Motor neuron (in vitro differentiated cells): Measurements from ENCODE around the gene NCKAP5. TPM values are rescaled to one million over a fixed set of nuclear protein-coding genes. Genes with fewer than 3 reads are reported as not detected.
"Not testable (repeated sequence)": the region's sequence is repeated elsewhere in the genome, so short reads cannot be mapped to it uniquely, and the experiment has no call there.

Experiments used
- ATAC-seq, 8 experiments: fragments of 200-7000 bp; cut with Tn5 transposase; replicated peaks in 6 of 8; 2 replicates each; pipeline ENCODE4 v1.8.0; 2021; ENCODE audit warnings: mild to moderate bottlenecking in 8 of 8, moderate library complexity in 8 of 8
- H3K27ac ChIP-seq, 2 donors: fragments of 250-450 bp; sonication (Bioruptor Pico); 2 replicates each; pipeline ENCODE4 v1.9.0; 2021; ENCODE audit warnings: antibody characterized with exemption in 2 of 2, mild to moderate bottlenecking in 2 of 2, moderate library complexity in 1 of 2
- H3K4me1 ChIP-seq, 2 donors: fragments of 250-450 bp; sonication (Bioruptor Pico); replicated peaks in 1 of 2; 2 replicates each; pipeline ENCODE4 v1.6.1; 2021; ENCODE audit warnings: antibody characterized with exemption in 2 of 2, mild to moderate bottlenecking in 2 of 2, moderate library complexity in 1 of 2
- H3K4me3 ChIP-seq, 5 donors: fragments of 250-450 bp; sonication (Bioruptor Pico); 2 replicates each; pipeline ENCODE4 v1.9.0; 2021; ENCODE audit warnings: antibody characterized with exemption in 5 of 5, mild to moderate bottlenecking in 5 of 5, moderate library complexity in 4 of 5
- WGBS, 10 experiments: fragments of 450-650 bp; shearing (Covaris generic); methylation state at CpG; one replicate each; pipeline ENCODE4 v1.0.0; 2022; 5-methylcytosine and 5-hydroxymethylcytosine counted together
- in situ Hi-C, 9 experiments: fragments of 400-800 bp; cut with MboI; loops; one replicate each; pipeline ENCODE4 v1.15.0; 2021; ENCODE audit warnings: low sequenced_read_pairs in 9 of 9, low pct_unique_long_range_greater_than_20kb in 2 of 9; ENCODE audit not compliant: unreplicated experiment in 9 of 9
- total RNA-seq, 8 experiments: library from RNA; unstranded; fragments of 300-600 nt; gene quantifications; 2 replicates each; pipeline versions ENCODE4 v1.2.3 to v1.2.4, GENCODE V29; 2022

Gene NCKAP5
- total RNA-seq, 8 experiments from 2014 or later, result 0.66 to 16.2 (median 5.9) TPM

- in situ Hi-C loops, result no loop called here
- no peak overlapping the region for H3K4me3 ChIP-seq
- no peak for ATAC-seq
- H3K4me1 ChIP-seq, result no peaks in the 10 kb centered on the region
- H3K27ac ChIP-seq, result no peak overlapping the region
Measured at GRCh38 chr2:132845339-132845738, 722.9 kb downstream of the NCKAP5 start.

- 42 to 100% (median 80%) methylated on average over 1 to 4 of the region's 4 CpGs for WGBS, 10 experiments
Measured at GRCh38 chr2:132844585-132844984, 723.7 kb downstream of the NCKAP5 start.

DNA sequence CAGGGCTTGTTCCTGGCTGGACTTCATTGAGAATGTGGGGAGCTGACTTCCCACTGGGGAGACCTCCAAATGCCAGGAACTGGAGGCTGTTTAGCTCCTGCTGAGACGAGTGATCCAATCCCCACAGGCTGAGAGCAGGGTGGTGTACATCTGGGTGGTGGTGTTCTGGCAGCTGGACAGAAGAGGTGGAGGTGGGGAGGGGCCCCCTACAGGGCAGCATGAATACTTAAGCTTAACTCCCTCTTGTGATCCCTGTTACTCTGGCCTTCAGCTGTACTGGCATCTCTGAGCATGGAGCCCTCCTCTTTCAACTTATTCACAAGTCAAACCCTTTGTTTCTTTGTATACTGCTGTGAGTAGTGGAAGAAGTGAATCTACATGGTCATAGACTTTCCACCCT, 730.5 kb downstream of the NCKAP5 start:
- H3K4me3 ChIP-seq, result no peak overlapping the region
- H3K27ac ChIP-seq, result no peak overlapping the region
- H3K4me1 ChIP-seq, result no peaks in the 10 kb centered on the region
- ATAC-seq, result peak in 3 of 8 experiments; percentile 35 to 84 (median 69)
- in situ Hi-C loops, result no loop called here
- WGBS, 10 experiments, result 20 to 100% (median 60%) methylated on average over 1 of the region's 1 CpG; no CpG with 5 or more reads in 7 of the 10 experiments

More at GRCh38 chr2:132844585-132844984, 723.7 kb downstream of the NCKAP5 start:
- ATAC-seq, result peak in 2 of 8 experiments; percentile 33 to 50
- in situ Hi-C loops, result no loop called here
- H3K27ac ChIP-seq, result no peak overlapping the region
- no peaks in the 10 kb centered on the region for H3K4me1 ChIP-seq
- H3K4me3 ChIP-seq, result no peak overlapping the region

GRCh38 chr2:132830321-132830827, 737.9 kb downstream of the NCKAP5 start:
- peak in 3 of 8 experiments; percentile 83 to 98 (median 94) for ATAC-seq
- in situ Hi-C loops, result no loop called here
- Histone ChIP-seq H3K4me3 (no peak overlapping the region), H3K27ac (no peak overlapping the region), H3K4me1 (peaks cover 0 to 9% of the 10 kb centered on the region in 2 donors)
- WGBS, 10 experiments, result 0 to 100% (median 57%) methylated on average over 1 to 3 of the region's 3 CpGs; no CpG with 5 or more reads in 2 of the 10 experiments

GRCh38 chr2:132825601-132826000, 742.7 kb downstream of the NCKAP5 start:
- Histone ChIP-seq H3K27ac (no peak overlapping the region), H3K4me3 (no peak overlapping the region), H3K4me1 (peaks cover 0 to 10% of the 10 kb centered on the region in 2 donors)
- in situ Hi-C loops, result no loop called here
- 33 to 100% (median 90%) methylated on average over 1 to 2 of the region's 2 CpGs; no CpG with 5 or more reads in 3 of the 10 experiments for WGBS, 10 experiments
- ATAC-seq, result peak in 4 of 8 experiments; percentile 26 to 55 (median 46)

GRCh38 chr2:132824716-132825115, 743.5 kb downstream of the NCKAP5 start:
- H3K4me3 ChIP-seq, result no peak overlapping the region
- peak in 2 of 8 experiments; percentile 89 to 92 for ATAC-seq

GRCh38 chr2:132816234-132816633, 752.0 kb downstream of the NCKAP5 start:
- ATAC-seq, result no peak
- in situ Hi-C loops, result no loop called here
- Histone ChIP-seq H3K4me1 (peaks cover 0 to 6% of the 10 kb centered on the region in 2 donors), H3K4me3 (no peak overlapping the region), H3K27ac (no peak overlapping the region)
- WGBS, 10 experiments, result 70 to 94% (median 82%) methylated on average over 2 to 6 of the region's 7 CpGs; no CpG with 5 or more reads in 4 of the 10 experiments

More at GRCh38 chr2:132824716-132825115, 743.5 kb downstream of the NCKAP5 start:
- Histone ChIP-seq H3K4me1 (peaks cover 0 to 10% of the 10 kb centered on the region in 2 donors), H3K27ac (no peak overlapping the region)
- in situ Hi-C loops, result no loop called here

DNA sequence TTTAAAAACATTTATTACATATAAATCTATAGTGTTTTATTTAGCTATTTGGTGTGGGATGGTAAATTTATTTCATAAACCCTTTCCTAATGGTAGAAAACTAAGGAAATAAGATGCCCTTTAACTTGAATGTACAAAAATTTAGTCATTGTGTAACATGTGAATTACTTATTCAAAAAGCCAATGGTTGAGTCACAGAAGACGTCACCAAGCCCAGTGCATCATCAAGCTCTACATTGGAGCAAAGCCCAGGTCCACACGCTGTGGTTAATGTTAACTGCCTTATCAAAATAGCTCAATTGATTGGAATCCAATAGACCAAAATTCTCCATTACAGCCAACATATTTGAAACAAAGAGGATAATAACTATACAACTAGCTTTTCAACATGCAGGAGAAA, 752.7 kb downstream of the NCKAP5 start:
- in situ Hi-C loops, result no loop called here
- WGBS, 10 experiments, result 17 to 100% (median 77%) methylated on average over 1 to 2 of the region's 2 CpGs; no CpG with 5 or more reads in 3 of the 10 experiments
- peak in 2 of 8 experiments; percentile 81 to 85 for ATAC-seq
- Histone ChIP-seq H3K4me3 (no peak overlapping the region), H3K27ac (no peak overlapping the region), H3K4me1 (peaks cover 0 to 6% of the 10 kb centered on the region in 2 donors)

DNA sequence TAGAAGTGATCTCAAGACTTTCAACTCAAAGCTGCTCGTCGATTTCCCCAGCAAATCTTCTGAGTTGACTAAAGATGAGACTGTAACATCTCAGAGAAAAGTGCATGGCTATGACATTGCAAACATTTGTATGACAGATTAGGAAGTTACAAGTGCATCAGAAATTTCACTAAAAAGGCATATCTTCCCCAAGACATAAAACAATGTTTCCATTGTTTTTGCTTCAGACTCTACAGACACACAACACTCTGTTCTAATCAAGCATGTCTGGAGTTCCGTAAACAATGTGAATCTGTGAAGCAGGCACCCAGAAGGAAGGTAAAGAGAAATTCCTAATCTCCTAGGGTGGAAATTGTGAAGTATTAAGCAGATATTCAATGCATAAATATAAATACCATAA, 753.6 kb downstream of the NCKAP5 start:
- WGBS, 10 experiments, result 95 to 100% (median 98%) methylated on average over 1 to 3 of the region's 3 CpGs; no CpG with 5 or more reads in 3 of the 10 experiments
- Histone ChIP-seq H3K4me1 (peaks cover 0 to 6% of the 10 kb centered on the region in 2 donors), H3K4me3 (no peak overlapping the region), H3K27ac (no peak overlapping the region)
- in situ Hi-C loops, result no loop called here
- ATAC-seq, result no peak

DNA sequence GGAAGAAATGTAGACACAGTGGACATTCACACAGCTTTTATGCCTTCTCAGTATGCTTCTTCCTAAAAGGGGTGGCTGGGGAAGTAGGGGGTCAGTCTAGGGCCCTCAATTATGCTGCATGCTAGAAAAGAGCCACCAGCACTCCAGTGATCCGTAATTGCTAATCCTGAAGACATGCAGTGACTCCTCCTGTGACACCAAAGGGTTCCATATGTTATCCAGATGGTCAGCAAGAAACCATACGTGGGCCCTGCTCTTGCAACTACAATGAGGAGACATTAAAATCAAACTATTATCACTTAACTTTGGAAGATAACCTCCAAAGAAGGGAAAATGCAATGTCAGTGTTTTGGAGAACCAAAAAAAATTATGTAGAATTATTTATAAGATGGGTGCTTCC, 754.8 kb downstream of the NCKAP5 start:
- ATAC-seq, result peak in 3 of 8 experiments; percentile 44 to 80 (median 62)
- Histone ChIP-seq H3K4me1 (peaks cover 0 to 6% of the 10 kb centered on the region in 2 donors), H3K27ac (no peak overlapping the region), H3K4me3 (no peak overlapping the region)
- in situ Hi-C loops, result no loop called here
- 0 to 100% (median 36%) methylated on average over 1 to 2 of the region's 2 CpGs; no CpG with 5 or more reads in 3 of the 10 experiments for WGBS, 10 experiments

DNA sequence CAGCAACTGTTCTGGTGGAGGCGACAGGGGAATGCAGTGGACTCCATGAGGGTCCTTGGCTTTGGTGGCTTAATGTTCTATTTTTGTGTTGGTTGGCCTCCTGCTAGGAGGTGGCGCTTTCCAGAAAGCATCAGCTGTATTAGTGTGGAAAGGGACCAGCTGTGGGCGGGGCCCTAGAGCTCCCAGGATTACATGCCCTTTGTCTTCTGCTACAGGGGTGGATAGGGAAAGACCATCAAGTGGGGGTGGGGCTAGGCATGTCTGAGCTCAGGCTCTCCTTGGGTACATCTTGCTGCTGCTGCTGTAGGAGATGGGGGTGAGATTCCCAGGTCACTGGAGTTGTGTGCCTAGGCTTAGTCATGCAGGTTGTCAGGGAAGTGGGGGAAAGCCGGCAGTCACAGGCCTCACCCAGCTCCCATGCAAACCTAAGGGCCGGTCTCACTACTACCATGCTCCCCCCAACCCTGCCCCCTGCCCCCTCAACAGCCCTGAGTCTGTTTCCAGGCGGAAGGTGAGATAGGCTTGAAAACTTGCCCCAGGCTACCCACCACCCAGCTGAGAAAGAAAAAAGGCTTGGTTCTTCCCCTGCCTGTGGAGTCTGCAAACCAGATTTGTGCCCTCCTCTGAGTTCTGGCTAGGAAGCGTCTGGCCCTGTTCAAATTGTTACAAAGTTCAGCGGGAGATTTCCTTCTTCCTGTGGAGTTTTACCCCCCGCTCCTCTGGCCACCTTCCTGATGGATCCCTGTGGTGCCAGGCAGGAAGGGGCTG, 756.9 kb downstream of the NCKAP5 start:
- WGBS, 10 experiments, result 67 to 100% (median 97%) methylated on average over 1 to 7 of the region's 9 CpGs; no CpG with 5 or more reads in 4 of the 10 experiments
- Histone ChIP-seq H3K27ac (no peak overlapping the region), H3K4me3 (no peak overlapping the region), H3K4me1 (peaks cover 0 to 6% of the 10 kb centered on the region in 2 donors)
- peak in 1 of 8 experiments; percentile 23 for ATAC-seq
- in situ Hi-C loops, result no loop called here

DNA sequence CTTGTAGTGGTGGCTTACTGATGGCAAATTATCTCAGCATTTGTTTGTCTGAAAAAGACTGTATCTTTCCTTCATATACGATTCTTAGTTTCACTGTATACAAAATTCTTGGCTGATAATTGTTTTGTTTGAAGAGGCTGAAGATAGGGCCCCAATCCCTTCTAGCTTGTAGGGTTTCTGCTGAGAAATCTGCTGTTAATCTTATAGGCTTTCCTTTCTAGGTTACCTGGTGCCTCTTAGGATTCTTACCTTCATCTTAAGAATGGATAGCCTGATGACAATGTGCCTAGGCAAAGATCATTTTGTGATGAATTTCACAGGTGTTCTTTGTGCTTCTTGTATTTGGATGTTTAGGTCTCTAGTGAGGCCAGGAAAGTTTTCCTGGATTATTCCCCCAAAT, 758.3 kb downstream of the NCKAP5 start:
- ATAC-seq, in situ Hi-C loops, H3K27ac ChIP-seq, H3K4me1 ChIP-seq, H3K4me3 ChIP-seq: not testable (repeated sequence)
- WGBS, 10 experiments, result 17 to 100% (median 81%) methylated on average over 1 of the region's 1 CpG; no CpG with 5 or more reads in 2 of the 10 experiments

- peaks cover 0 to 3% of the 10 kb centered on the region in 2 donors for H3K4me1 ChIP-seq
- H3K4me3 ChIP-seq, result no peak overlapping the region
- peak in 7 of 8 experiments; percentile 53 to 99 (median 77) for ATAC-seq
- WGBS, 10 experiments, result 6 to 91% (median 45%) methylated on average over 1 to 4 of the region's 4 CpGs; no CpG with 5 or more reads in 1 of the 10 experiments
- in situ Hi-C loops, result no loop called here
- H3K27ac ChIP-seq, result no peak overlapping the region
Measured at GRCh38 chr2:132804051-132804450, 764.2 kb downstream of the NCKAP5 start.
